ENCODE results near the gene CAMK1D.

DNA sequence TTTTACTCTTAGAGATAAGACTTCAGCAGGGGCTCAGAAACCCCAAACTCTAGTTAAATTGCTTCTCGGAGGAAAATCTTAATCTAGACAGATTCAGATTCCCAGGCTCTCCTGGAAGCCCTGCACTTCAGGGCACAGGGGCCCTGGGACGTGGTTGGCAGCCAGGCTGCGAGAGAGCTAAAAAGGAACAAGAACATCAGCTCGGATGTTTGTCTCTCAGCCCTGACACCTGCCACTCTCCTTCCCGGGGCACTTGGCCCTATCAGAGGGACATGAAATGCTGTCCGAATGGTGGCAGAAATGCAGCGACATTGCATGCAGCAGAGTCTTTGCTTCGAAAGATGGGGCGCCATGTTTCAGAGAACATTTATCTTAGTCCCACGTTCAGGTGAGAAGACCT lies 485.4 kb downstream of the CAMK1D start:
- TF ChIP-seq, protein P1, sequence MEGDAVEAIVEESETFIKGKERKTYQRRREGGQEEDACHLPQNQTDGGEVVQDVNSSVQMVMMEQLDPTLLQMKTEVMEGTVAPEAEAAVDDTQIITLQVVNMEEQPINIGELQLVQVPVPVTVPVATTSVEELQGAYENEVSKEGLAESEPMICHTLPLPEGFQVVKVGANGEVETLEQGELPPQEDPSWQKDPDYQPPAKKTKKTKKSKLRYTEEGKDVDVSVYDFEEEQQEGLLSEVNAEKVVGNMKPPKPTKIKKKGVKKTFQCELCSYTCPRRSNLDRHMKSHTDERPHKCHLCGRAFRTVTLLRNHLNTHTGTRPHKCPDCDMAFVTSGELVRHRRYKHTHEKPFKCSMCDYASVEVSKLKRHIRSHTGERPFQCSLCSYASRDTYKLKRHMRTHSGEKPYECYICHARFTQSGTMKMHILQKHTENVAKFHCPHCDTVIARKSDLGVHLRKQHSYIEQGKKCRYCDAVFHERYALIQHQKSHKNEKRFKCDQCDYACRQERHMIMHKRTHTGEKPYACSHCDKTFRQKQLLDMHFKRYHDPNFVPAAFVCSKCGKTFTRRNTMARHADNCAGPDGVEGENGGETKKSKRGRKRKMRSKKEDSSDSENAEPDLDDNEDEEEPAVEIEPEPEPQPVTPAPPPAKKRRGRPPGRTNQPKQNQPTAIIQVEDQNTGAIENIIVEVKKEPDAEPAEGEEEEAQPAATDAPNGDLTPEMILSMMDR (IDR thresholded peaks at IDR 0.05), result no peak
- no peak for TF ChIP-seq POLR2A (IDR thresholded peaks at IDR 0.05)
